Omental fat pad (tissue), 4 donors: ENCODE data around the gene SLC44A2. TPM values are rescaled to one million over a fixed set of nuclear protein-coding genes. Genes with fewer than 3 reads are reported as not detected.

Experiments
- ATAC-seq: fragments of 150-250 bp; one replicate; pipeline ENCODE4 v1.9.1; 2016; ENCODE audit warnings: mild to moderate bottlenecking, moderate library complexity; ENCODE audit not compliant: low FRiP score
- DNase-seq: peaks from one replicate; pipeline ENCODE4 v3.0.0-alpha.2; 2019; ENCODE audit warnings: low spot score
- CTCF ChIP-seq, 3 donors: fragments of 450-650 bp; IDR thresholded peaks; one replicate each; pipeline ENCODE4 v1.5.1; 2016 to 2017; ENCODE audit warnings: antibody characterized with exemption in 3 of 3, mild to moderate bottlenecking in 3 of 3, moderate library complexity in 2 of 3
- total RNA-seq, 4 donors: library from RNA; depleted of rRNA; stranded (reverse); fragments of >200 nt; gene quantifications; one replicate each; pipeline ENCODE4 v1.1.0, GENCODE V29; 2016

Gene SLC44A2
- total RNA-seq, 4 donors from 2014 or later = 49.3 to 114 (median 85.0) TPM

- DNase-seq = no peak
- TF ChIP-seq CTCF (IDR thresholded peaks at IDR 0.05) = no peak
- ATAC-seq = no peak
These were observed 55.3 kb downstream of the SLC44A2 start for GRCh38 chr19:10680545-10681135.

- TF ChIP-seq CTCF (IDR thresholded peaks at IDR 0.05) = no peak
- ATAC-seq = no peak
These were observed 56.3 kb downstream of the SLC44A2 start for GRCh38 chr19:10681658-10682057.

GRCh38 chr19:10682397-10683063 lies 57.2 kb downstream of the SLC44A2 start:
- ATAC-seq (no peak), DNase-seq (no peak)
- no peak for TF ChIP-seq CTCF (IDR thresholded peaks at IDR 0.05)

More at GRCh38 chr19:10681658-10682057, 56.3 kb downstream of the SLC44A2 start:
- no peak for DNase-seq

- no peak for DNase-seq
- no peak for TF ChIP-seq CTCF (IDR thresholded peaks at IDR 0.05)
- ATAC-seq = no peak
These were observed 57.7 kb downstream of the SLC44A2 start for GRCh38 chr19:10683064-10683426.

GRCh38 chr19:10683582-10683981 lies 58.2 kb downstream of the SLC44A2 start:
- ATAC-seq = no peak
- no peak for DNase-seq
- TF ChIP-seq CTCF (IDR thresholded peaks at IDR 0.05) = no peak

- DNase-seq = no peak
- TF ChIP-seq CTCF (IDR thresholded peaks at IDR 0.05) = no peak
- ATAC-seq = no peak
These were observed 59.9 kb downstream of the SLC44A2 start for GRCh38 chr19:10685210-10685609.

- ATAC-seq (no peak), DNase-seq (no peak)
These were observed 60.8 kb downstream of the SLC44A2 start for GRCh38 chr19:10686193-10686592.

More at GRCh38 chr19:10686193-10686592, 60.8 kb downstream of the SLC44A2 start:
- TF ChIP-seq CTCF (IDR thresholded peaks at IDR 0.05) = no peak
